HCT116 (cell line): Measurements from ENCODE around the gene KATNAL1. TPM values are rescaled to one million over a fixed set of nuclear protein-coding genes. Genes with fewer than 3 reads are reported as not detected.

Experiments
- ATAC-seq: fragments of 200-7000 bp; cut with Tn5 transposase; 2 replicates; pipeline ENCODE4 v1.9.1; 2020; ENCODE audit warnings: mild to moderate bottlenecking, moderate library complexity
- BruUV-seq: library from RNA; stranded (reverse); fragments of 400-500 nt; replicated peaks from 2 replicates; lab custom pipeline; 2021; lab: Mats Ljungman, UMichigan
- CTCF ChIA-PET: fragments of 300-600 bp; sonication (Branson Sonifier 250); formaldehyde crosslinking; loops from one replicate; lab custom pipeline; 2021; ENCODE audit warnings: antibody characterized with exemption; lab: Charles Lee
- POLR2A ChIA-PET: fragments of 300-600, 350-600 bp; sonication (Branson Sonifier 250); formaldehyde crosslinking; loops from one replicate; lab custom pipeline; 2021; ENCODE audit warnings: antibody characterized with exemption; lab: Charles Lee
- RAD21 ChIA-PET, 2 experiments: fragments of 300-600 bp; sonication (Branson Sonifier 250); formaldehyde crosslinking; loops; one replicate each; lab custom pipeline; 2023; ENCODE audit warnings: low total read pairs in 2 of 2; ENCODE audit not compliant: uncharacterized antibody in 2 of 2, unreplicated experiment in 2 of 2, low non-redundant PET in 1 of 2; lab: Charles Lee
- DNase-seq: peaks from one replicate; pipeline ENCODE4 v3.0.0-alpha.2; 2010; ENCODE audit warnings: low read depth, low spot score
- H2AFZ ChIP-seq: fragments of 200-600 bp; shearing (Covaris generic), sonication (generic); 2 replicates; pipeline ENCODE4 v1.6.1; 2017; ENCODE audit warnings: low read depth, mixed run types, mixed read lengths, antibody characterized with exemption, low read length; ENCODE audit not compliant: poor library complexity, severe bottlenecking
- H3K27ac ChIP-seq: 2 replicates; pipeline ENCODE4 v1.5.1; 2012; ENCODE audit warnings: low read depth, low read length
- H3K27me3 ChIP-seq: fragments of 200-600 bp; sonication (generic); 2 replicates; pipeline ENCODE4 v1.6.1; 2016; ENCODE audit warnings: mixed run types, low read length, mixed read lengths; ENCODE audit not compliant: insufficient read depth
- H3K36me3 ChIP-seq, 2 experiments: fragments of 200-500 bp in 1 of 2; fragments of 200-600 bp in 1 of 2; sonication (Bioruptor generic) in 1 of 2; sonication (generic) in 1 of 2; 2 replicates each; pipeline versions ENCODE4 v1.5.1 to v1.6.1; 2014 to 2016; ENCODE audit warnings: low read length in 2 of 2, inconsistent platforms in 1 of 2, mixed read lengths in 1 of 2, mixed run types in 1 of 2; ENCODE audit not compliant: insufficient read depth in 2 of 2, control insufficient read depth in 1 of 2
- H3K4me1 ChIP-seq, 2 experiments: fragments of 200-600 bp in 1 of 2; sonication (generic) in 1 of 2; 2 replicates each; pipeline versions ENCODE4 v1.5.1 to v1.6.1; 2012 to 2017; ENCODE audit warnings: low read length in 2 of 2, inconsistent platforms in 1 of 2, mild to moderate bottlenecking in 1 of 2, mixed read lengths in 1 of 2, mixed run types in 1 of 2, moderate library complexity in 1 of 2; ENCODE audit not compliant: insufficient read depth in 2 of 2, control insufficient read depth in 1 of 2
- H3K4me2 ChIP-seq: fragments of 200-600 bp; sonication (generic); 2 replicates; pipeline ENCODE4 v1.6.1; 2017; ENCODE audit warnings: mixed run types, low read length, mixed read lengths
- H3K4me3 ChIP-seq, 2 experiments: fragments of 200-600 bp in 1 of 2; sonication (generic) in 1 of 2; replicated peaks in 1 of 2; 2 replicates each; pipeline ENCODE4 v1.5.1; 2011 to 2016; ENCODE audit warnings: low read length in 2 of 2, control low read depth in 1 of 2, low read depth in 1 of 2, mild to moderate bottlenecking in 1 of 2, mixed read lengths in 1 of 2, mixed run types in 1 of 2
- H3K79me2 ChIP-seq: fragments of 200-600 bp; sonication (generic); 2 replicates; pipeline ENCODE4 v1.6.1; 2017; ENCODE audit warnings: mild to moderate bottlenecking, mixed run types, low read length, moderate library complexity, mixed read lengths; ENCODE audit not compliant: insufficient read depth
- H3K9ac ChIP-seq: fragments of 200-600 bp; sonication (generic); 2 replicates; pipeline ENCODE4 v1.6.1; 2016; ENCODE audit warnings: low read length, mixed read lengths
- H3K9me2 ChIP-seq: fragments of 200-600 bp; sonication (generic), shearing (Covaris generic); 2 replicates; pipeline ENCODE4 v1.6.1; 2017; ENCODE audit warnings: mixed run types, mild to moderate bottlenecking, moderate library complexity; ENCODE audit not compliant: insufficient read depth
- H3K9me3 ChIP-seq, 2 experiments: fragments of 200-500 bp in 1 of 2; fragments of 200-600 bp in 1 of 2; sonication (Bioruptor generic) in 1 of 2; sonication (generic) in 1 of 2; 2 replicates each; pipeline ENCODE4 v1.6.1; 2014 to 2017; ENCODE audit warnings: low read length in 2 of 2, mixed read lengths in 2 of 2, inconsistent platforms in 1 of 2, low read depth in 1 of 2, mild to moderate bottlenecking in 1 of 2, mixed run types in 1 of 2, moderate library complexity in 1 of 2; ENCODE audit not compliant: control insufficient read depth in 1 of 2, insufficient read depth in 1 of 2
- H4K20me1 ChIP-seq: fragments of 200-600 bp; sonication (generic), shearing (Covaris generic); 2 replicates; pipeline ENCODE4 v1.6.1; 2017; ENCODE audit warnings: mixed run types, mild to moderate bottlenecking, moderate library complexity; ENCODE audit not compliant: insufficient read depth
- CBX3 ChIP-seq: IDR thresholded peaks from 2 replicates; pipeline ENCODE4 v1.6.1; 2012; ENCODE audit warnings: low read depth
- CEBPB ChIP-seq: IDR thresholded peaks from 2 replicates; pipeline ENCODE4 v1.6.1; 2012; ENCODE audit warnings: low read depth
- EZH2 ChIP-seq: fragments of 200-600 bp; sonication (generic); IDR thresholded peaks from 2 replicates; pipeline ENCODE4 v1.6.1; 2017; ENCODE audit warnings: antibody characterized with exemption, mixed run types
- EZH2phosphoT487 ChIP-seq: fragments of 200-600 bp; IDR thresholded peaks from 2 replicates; pipeline ENCODE4 v1.6.1; 2018; ENCODE audit warnings: antibody characterized with exemption, borderline replicate concordance
- JUND ChIP-seq: IDR thresholded peaks from 2 replicates; pipeline ENCODE4 v1.6.1; 2012
- POLR2AphosphoS5 ChIP-seq: IDR thresholded peaks from 2 replicates; pipeline ENCODE4 v1.6.1; 2011; ENCODE audit warnings: mild to moderate bottlenecking, low read depth, low read length, moderate library complexity
- RAD21 ChIP-seq: IDR thresholded peaks from 2 replicates; pipeline ENCODE4 v1.6.1; 2012; ENCODE audit warnings: low read depth, mild to moderate bottlenecking
- SIN3A ChIP-seq: IDR thresholded peaks from 2 replicates; pipeline ENCODE4 v1.6.1; 2012; ENCODE audit warnings: low read depth
- SP1 ChIP-seq: IDR thresholded peaks from 2 replicates; pipeline ENCODE4 v1.6.1; 2012; ENCODE audit warnings: low read depth
- SRF ChIP-seq: IDR thresholded peaks from 2 replicates; pipeline ENCODE4 v1.6.1; 2012; ENCODE audit warnings: low read depth
- TCF7L2 ChIP-seq: IDR thresholded peaks from 2 replicates; pipeline ENCODE4 v1.7.0; 2011; ENCODE audit warnings: borderline replicate concordance, inconsistent platforms; ENCODE audit not compliant: insufficient read depth, insufficient read length; ENCODE audit errors: extremely low read depth
- YY1 ChIP-seq: IDR thresholded peaks from 2 replicates; pipeline ENCODE4 v1.6.1; 2011; ENCODE audit warnings: low read length, low read depth, moderate library complexity, mild to moderate bottlenecking; ENCODE audit not compliant: insufficient replicate concordance; ENCODE audit errors: extremely low read depth
- ZFX ChIP-seq: fragments of 450-650 bp; IDR thresholded peaks from 2 replicates; pipeline ENCODE4 v1.6.1; 2017
- ZNF274 ChIP-seq: fragments of 200-500 bp; sonication (Bioruptor generic); IDR thresholded peaks from 2 replicates; pipeline ENCODE4 v1.6.1; 2014; ENCODE audit warnings: mild to moderate bottlenecking, low read depth, low read length, inconsistent platforms
- intact Hi-C: fragments of 100-400 bp; cut with micrococcal nuclease; formaldehyde crosslinking; loops from 2 replicates; pipeline ENCODE4 v1.10.0; 2022
- total RNA-seq: library from RNA; stranded (reverse); gene quantifications from one replicate; pipeline ENCODE4 v1.2.1, GENCODE V29; 2021; ENCODE audit not compliant: unreplicated experiment
- TF ChIP-seq, protein P1 (sequence below): IDR thresholded peaks from 2 replicates; pipeline ENCODE4 v1.6.1; 2012; ENCODE audit warnings: low read depth
- TF ChIP-seq, protein P2 (sequence below), 3 experiments: fragments of 200-600 bp in 1 of 3; sonication (generic) in 1 of 3; IDR thresholded peaks in 2 of 3; conservative IDR thresholded peaks in 1 of 3; 2 replicates each; pipeline ENCODE4 v1.5.1; 2012 to 2017; ENCODE audit warnings: low read depth in 2 of 3, low read length in 2 of 3, antibody characterized with exemption in 1 of 3, borderline replicate concordance in 1 of 3, control low read depth in 1 of 3, mild to moderate bottlenecking in 1 of 3, mixed read lengths in 1 of 3, mixed run types in 1 of 3, moderate library complexity in 1 of 3; ENCODE audit not compliant: insufficient read depth in 1 of 3

Gene KATNAL1
- total RNA-seq, 1 experiment from 2014 or later, result 17.3 TPM

DNA sequence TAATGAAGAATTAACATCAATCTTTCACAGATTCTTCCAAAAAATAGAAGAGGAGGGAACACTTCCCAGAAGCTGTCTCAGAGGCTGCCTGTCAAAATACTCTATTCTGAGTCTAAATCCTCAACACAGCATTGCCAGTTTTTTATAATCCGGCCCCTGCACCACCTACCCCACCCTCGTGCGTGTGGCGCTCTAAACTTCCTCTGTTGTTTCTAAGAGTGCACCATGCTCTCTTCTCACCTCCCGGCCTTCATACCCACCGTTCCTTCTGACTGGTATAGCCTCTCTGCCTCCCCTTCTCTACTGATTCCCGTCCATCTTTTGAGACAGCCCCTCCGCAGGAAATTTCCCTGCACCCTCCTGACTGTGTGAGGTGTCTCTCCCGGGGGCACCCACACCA, 136.8 kb downstream of the KATNAL1 start (continued):
- no peak for TF ChIP-seq EZH2
- no peak for TF ChIP-seq RAD21

DNA sequence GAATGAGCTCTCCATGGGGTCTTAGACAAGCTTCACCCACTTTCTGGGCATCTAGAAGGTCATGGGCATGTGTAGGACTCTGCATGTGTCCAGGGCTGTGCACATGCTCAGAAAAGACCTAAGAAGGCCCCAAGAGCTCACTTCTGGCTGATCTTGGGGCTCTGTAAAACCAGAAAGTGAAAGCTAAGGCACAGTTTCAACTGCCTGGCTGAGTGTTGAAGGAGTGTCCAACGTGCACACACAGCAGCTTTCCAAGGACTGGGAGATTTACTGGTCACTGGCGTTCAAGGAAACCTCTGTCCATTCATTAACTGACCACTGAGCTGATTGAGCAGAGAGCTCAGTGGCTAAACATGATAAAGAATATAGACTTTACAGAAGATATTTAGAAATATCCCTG, 137.9 kb downstream of the KATNAL1 start:
- BruUV-seq, result no TSS peak
- TF ChIP-seq ZFX (no peak), ZNF274 (no peak), EZH2phosphoT487 (no peak), SP1 (no peak), SIN3A (no peak), CEBPB (no peak), SRF (no peak), EZH2 (no peak), YY1 (no peak), TCF7L2 (no peak), CBX3 (no peak), JUND (no peak), POLR2AphosphoS5 (no peak)
- TF ChIP-seq, protein P1, sequence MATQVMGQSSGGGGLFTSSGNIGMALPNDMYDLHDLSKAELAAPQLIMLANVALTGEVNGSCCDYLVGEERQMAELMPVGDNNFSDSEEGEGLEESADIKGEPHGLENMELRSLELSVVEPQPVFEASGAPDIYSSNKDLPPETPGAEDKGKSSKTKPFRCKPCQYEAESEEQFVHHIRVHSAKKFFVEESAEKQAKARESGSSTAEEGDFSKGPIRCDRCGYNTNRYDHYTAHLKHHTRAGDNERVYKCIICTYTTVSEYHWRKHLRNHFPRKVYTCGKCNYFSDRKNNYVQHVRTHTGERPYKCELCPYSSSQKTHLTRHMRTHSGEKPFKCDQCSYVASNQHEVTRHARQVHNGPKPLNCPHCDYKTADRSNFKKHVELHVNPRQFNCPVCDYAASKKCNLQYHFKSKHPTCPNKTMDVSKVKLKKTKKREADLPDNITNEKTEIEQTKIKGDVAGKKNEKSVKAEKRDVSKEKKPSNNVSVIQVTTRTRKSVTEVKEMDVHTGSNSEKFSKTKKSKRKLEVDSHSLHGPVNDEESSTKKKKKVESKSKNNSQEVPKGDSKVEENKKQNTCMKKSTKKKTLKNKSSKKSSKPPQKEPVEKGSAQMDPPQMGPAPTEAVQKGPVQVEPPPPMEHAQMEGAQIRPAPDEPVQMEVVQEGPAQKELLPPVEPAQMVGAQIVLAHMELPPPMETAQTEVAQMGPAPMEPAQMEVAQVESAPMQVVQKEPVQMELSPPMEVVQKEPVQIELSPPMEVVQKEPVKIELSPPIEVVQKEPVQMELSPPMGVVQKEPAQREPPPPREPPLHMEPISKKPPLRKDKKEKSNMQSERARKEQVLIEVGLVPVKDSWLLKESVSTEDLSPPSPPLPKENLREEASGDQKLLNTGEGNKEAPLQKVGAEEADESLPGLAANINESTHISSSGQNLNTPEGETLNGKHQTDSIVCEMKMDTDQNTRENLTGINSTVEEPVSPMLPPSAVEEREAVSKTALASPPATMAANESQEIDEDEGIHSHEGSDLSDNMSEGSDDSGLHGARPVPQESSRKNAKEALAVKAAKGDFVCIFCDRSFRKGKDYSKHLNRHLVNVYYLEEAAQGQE, result no peak
- TF ChIP-seq, protein P2, sequence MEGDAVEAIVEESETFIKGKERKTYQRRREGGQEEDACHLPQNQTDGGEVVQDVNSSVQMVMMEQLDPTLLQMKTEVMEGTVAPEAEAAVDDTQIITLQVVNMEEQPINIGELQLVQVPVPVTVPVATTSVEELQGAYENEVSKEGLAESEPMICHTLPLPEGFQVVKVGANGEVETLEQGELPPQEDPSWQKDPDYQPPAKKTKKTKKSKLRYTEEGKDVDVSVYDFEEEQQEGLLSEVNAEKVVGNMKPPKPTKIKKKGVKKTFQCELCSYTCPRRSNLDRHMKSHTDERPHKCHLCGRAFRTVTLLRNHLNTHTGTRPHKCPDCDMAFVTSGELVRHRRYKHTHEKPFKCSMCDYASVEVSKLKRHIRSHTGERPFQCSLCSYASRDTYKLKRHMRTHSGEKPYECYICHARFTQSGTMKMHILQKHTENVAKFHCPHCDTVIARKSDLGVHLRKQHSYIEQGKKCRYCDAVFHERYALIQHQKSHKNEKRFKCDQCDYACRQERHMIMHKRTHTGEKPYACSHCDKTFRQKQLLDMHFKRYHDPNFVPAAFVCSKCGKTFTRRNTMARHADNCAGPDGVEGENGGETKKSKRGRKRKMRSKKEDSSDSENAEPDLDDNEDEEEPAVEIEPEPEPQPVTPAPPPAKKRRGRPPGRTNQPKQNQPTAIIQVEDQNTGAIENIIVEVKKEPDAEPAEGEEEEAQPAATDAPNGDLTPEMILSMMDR (IDR thresholded peaks at IDR 0.05 in 2 of 3, conservative IDR thresholded peaks at IDR 0.05 in 1 of 3; ENCODE audit: borderline replicate concordance in 1 of 3, insufficient read depth in 1 of 3, low read depth in 2 of 3, low read length in 2 of 3), result no peak

More for the DNA sequence above, 137.9 kb downstream of the KATNAL1 start:
- Histone ChIP-seq H2AFZ (no peak overlapping the region), H3K36me3 (no peaks in the 10 kb centered on the region), H3K4me1 (no peaks in the 10 kb centered on the region), H3K79me2 (no peaks in the 10 kb centered on the region), H3K9me2 (no peaks in the 10 kb centered on the region), H3K9ac (no peak overlapping the region), H3K4me2 (no peak overlapping the region), H3K9me3 (no peaks in the 10 kb centered on the region), H3K27me3 (no peaks in the 10 kb centered on the region), H3K27ac (no peak overlapping the region), H3K4me3 (no peak overlapping the region), H4K20me1 (no peaks in the 10 kb centered on the region)
- ATAC-seq (no peak), DNase-seq (no peak)
- ChIA-PET RAD21 (no interaction called here), CTCF (interaction anchor here (0.6 kb wide), 1 partner anchor 808 kb away, joined by 3 read pairs; no protein-coding TSS in a partner anchor), POLR2A (no interaction called here)
- intact Hi-C loops, result no loop called here
